NCI-H2196 treated with DMSO at 0.1 percent for 48 hours (cell line): Measurements from ENCODE around the gene GARIN6.
"Not testable (repeated sequence)": the region's sequence is repeated elsewhere in the genome, so short reads cannot be mapped to it uniquely, and the experiment has no call there.

ENCODE experiments used
- DNase-seq: peaks from one replicate; lab custom pipeline; 2025; ENCODE audit not compliant: unreplicated experiment; lab: John Stamatoyannopoulos, UW

The GARIN6 gene

DNA sequence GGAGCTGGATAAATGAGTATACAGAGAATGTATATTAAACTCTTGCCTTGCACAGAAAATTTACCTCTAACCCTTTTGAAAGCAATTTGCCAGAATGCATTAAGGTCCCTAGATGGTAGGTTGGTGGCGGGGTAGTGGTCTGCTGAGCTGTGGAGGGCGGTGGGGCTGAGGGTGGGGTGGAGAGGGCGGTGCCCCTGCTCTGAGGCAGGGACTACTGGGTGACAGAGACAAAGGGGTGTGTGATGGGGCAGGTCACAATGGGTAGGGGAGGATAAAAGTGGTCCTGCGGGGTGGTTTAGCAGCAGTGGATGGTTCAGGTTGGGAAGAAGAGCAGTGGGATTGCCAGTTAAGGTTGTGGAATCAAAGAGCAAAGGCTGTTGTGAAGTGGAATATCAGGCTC is at the start of gene GARIN6:
Gene GARIN6 (plus strand): TSS at position 301 of the 400 bp plus-strand sequence. CDS start 422 bp downstream, outside the sequence.
- no peak for DNase-seq

DNA sequence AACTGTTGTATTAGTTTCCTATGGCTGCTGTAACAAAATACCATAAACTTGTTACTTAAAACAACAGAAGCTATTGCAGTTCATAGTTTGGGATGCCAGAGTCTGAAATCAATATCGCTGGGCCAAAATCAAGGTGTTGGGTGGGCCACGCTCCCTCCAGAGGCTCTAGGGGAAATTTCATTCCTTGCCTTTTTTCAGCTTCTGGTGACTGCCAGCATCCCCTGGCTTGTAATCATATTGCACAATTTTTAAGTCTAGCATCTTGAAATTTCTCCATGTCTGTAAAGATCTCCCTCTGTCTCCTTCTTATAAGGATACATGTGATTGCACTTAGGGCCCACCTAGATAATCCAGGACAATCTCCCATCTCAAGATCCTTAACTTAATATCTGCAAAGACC is 48.8 kb upstream of the GARIN6 start:
- no peak for DNase-seq

DNA sequence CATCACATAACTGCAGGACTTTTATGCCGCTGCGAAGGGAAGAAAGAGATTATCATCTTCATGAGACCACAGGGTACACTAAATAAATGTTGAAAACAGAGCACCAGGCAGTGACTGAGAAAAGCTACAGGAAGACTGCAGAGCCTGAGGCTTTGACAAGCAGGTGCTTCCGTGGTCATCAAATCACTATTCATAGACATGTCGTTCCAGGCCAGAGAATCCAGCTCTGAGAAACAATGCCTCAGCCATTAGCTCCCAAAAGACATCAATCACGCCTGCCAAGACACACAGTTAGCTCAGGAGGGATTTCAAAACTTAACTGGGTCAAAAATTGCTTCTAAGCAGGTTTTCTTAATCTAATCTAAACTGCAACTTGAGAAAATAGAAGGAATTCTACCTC is 47.2 kb upstream of the GARIN6 start:
- no peak for DNase-seq

DNA sequence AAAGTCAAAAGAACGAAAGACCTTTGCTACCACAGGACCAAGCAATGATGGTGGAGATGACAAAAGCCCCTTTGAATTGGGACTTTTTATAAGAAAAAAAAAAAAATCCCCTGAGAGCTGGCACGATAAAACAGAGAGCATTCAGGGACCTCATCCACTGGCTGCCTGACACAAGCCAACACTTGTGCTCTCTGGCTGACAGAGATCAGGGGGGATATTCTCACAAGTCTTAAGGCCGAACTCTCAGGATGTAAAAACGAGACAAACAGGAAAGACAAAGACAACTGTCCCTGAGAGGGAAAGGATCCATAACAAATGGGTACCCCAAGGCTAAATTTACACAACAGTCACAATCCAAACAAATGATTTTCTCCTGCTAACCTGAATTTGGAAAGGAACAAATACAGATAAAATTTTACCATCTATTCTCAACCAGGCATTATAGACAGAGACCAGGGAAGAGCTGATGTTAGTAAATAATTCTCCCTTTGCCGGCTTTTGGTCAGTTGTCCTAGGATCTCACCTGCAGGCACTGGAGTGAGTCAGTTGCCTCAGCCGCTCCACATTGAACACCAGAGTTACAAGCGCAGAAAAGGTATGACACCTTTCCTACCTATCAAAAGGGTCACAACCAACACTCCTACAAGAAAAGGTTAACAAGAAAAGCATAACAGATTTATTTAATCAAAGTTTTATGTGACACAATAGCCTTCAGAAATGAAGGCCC is 37.9 kb upstream of the GARIN6 start:
- no peak for DNase-seq

DNA sequence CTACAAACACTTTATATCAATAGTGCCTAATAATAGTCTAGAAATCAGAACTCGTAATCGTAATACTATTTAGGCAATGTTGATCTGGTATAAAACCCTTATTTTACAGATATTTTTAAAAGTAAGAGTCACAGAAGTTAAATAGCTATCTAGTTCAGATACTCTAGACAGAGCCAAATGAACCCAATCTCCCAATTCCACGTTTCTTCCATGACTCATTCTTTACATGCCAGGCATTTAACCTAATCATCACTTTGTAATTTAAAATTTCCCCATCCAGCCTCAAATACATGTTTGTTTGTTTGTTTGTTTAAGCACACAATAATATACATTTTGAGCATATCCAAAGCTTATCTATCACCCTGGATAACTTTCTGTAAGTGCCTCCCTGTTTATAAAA is 36.4 kb upstream of the GARIN6 start:
- DNase-seq: no peak

DNA sequence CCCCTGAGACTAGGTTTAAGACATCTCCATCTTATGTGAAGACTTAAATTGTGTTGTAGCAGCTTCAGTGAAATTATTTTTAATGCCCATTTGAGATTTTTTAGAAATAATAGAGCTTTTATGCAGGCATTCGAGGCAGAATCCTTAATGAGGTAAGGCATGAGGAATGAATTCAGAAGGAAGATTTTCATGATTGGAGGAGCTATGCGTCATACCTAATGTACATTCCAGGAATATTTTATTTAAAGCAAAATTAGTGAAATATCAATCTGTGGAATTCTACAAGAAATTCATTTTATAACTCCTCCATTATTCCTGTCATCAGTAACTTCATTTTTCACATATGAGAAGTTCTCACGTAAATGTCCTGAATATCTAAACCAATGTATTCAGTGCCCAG is 36.0 kb upstream of the GARIN6 start:
- no peak for DNase-seq

DNA sequence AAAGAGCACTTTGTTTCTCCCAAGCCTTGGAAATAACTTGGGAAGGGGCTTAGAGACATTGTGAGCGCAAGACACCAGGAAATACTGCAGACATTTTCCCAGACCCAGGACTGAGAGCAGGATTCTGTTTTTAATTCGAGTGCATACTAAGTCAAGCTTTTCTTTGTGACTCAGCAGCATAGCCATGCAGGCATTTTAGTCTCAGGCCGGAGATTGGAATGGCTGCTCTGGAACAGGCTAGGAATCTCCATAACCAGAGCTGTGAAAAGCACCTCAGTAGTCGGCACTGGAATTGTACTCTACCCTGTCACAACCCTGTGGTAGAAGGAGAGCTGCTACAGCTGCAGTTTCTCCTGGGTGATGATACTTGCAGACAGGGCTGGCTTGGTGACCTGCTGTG is 28.9 kb upstream of the GARIN6 start:
- no peak for DNase-seq

DNA sequence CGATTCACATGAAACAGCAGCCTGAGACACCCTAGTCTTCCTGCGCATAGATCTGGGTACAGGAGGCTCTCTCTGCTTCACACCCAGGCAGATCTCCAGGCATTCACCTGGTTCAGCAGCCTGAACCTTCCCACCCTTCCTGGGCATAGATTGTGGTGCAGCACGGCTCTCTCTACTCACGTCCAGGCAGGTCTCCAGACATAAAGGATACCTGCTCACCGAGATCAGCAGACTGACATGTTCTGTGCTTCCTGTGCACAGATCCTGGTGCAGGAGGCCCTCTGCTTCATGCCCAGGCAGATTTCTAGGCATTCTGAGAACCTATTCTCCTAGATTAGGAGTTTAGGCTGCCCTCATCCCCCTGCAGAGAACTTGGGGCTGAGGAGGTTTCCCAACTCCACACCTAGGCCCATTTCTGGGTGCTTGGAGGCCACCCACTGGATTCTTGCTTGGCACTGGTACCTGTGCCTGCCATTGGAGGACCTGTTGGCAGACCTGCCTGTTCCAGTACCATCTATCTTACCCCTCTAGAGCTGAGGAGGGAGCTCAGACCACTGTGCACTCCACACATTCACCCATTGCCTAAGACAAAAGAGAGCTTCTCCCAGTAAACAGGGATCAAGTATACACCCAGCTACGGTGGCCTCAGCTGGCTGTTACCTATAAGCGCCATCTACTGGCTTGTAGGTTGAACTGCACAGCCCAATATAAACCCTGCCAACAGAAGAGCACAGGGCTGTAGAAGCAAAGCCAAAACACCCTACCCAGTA is 28.0 kb upstream of the GARIN6 start:
- no peak for DNase-seq

DNA sequence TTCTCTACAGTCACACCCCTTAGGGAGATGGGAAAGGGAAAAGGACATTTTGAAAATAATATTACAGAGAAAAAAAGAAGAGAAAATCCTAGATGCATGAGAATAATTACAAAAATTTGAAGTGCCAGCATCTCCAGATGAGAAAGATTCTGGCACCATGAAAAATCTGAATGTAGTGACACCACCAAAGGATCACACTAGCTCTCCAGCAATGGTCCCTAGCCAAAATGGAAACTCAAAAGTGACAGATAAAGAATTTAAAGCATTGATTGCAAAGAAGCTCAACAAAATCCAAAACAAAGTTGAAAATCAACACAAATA is 27.4 kb upstream of the GARIN6 start:
- DNase-seq: no peak

DNA sequence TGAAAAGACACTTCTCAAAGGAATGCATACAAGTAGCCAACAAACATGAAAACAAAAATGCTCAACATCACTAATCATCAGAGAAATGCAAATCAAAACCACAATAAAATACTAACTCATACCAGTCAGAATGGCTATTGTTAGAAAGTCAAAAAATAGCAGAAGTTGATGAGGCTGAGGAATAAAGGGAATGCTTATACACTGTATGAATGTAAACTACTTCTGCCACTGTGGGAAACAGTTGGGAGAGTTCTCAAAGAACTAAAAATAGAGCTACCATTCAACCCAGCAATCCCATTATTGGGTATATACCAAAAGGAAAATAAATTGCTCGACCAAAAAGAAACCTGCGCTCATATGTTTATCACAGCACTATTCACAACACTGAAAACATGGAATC is 23.0 kb upstream of the GARIN6 start:
- not testable (repeated sequence) for DNase-seq

DNA sequence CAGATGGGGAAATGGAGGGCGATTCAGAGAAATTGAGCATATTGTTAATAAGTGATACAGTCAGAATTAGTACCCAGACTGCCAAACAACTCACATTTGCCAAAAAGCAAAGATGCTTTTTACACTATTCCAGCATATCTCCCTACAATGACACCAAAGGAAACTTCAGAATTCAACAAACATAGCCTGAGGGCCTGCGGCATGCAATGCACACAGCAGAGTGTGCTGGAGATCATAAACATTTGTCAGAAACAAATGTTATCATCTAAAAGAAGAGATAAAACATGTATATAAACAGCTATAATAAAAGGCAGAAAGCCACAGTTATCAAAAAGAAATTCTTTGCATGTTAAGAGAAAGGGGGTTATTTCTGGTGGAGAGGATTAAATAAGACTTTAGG is 20.1 kb upstream of the GARIN6 start:
- no peak for DNase-seq

DNA sequence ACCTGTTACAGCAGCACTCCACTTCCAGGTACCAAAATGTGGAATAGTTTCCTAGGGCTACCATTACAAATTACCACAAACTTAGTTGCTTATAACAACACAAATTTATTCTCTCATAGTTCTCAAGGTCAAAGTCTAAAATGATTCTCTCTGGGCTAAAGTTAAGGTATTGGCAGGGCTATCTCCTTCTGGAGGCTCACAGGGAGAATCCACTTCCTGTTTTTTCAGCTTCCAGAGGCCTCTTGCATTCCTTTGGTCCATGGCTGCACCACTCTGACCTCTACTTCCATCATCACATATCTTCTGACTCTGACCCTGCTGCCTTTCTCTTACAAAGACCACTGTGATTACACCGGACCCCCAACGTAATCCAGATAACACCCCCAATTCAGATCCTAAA is 2.9 kb upstream of the GARIN6 start:
- no peak for DNase-seq

DNA sequence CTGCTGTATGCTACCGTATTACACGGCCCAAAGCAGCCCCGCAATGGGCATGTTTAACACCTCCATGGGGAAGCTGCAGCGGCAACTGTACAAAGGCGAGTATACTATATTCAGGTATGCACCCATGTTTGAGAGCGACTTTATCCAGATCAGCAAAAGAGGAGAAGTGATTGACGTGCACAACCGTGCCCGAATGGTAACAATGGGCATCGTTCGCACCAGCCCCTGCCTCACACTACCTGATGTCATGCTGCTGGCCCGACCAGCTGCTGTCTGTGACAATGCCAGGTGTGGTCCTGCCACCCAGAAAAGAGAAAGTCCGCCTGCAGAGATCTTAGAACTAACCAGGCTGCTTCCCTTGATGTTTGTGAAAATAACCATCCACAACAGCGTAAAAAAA is 630 bp downstream of the GARIN6 start:
- no peak for DNase-seq

DNA sequence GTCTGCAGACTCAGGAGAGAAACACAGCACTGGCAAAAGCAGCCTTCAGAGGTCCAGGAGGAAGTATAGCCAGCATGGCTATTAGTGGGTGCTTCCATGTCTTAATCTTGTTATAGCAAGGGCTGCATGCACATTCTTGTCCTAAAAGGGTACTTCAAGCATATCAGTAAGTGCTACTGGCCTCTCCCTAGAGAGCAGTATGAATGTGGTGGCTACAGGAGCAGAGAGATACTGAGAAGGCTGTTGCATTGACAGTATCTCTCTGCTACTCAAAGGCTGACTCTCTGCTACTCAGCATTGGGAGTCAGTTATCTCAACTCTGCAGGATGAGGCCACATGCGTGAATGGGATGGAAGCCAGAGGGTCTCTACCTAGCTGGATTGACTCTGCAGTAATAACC is 2.0 kb downstream of the GARIN6 start:
- no peak for DNase-seq

DNA sequence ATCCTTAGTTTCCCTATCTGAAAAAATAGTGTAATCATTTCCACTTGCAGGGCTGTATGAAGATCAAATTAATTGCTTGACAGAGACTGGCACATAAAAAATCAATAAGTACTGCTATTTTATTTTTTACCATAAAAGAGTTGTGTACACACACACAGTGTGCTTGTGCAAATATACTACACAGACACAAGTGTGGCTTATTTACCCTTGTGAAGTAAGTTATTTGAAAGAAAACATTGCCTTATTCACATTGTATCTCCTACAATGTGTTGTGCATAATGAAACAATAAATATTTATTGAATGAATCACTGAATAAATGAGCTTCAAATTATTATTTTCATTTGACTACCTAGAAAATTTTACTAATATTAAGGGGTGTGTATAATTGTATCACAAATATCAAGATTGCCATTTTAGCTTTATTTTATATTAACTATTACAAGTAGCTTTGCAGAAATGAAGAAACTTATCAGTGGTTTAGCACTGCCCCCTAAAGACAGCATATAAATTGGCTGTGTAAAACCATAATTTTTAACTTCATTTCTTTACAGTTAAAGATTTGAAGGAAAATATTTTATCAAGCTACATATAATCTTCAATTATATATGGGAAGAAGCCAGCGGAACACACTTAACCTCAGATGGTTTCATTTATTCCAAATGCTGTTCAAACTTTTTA is 11.3 kb downstream of the GARIN6 start:
- no peak for DNase-seq

DNA sequence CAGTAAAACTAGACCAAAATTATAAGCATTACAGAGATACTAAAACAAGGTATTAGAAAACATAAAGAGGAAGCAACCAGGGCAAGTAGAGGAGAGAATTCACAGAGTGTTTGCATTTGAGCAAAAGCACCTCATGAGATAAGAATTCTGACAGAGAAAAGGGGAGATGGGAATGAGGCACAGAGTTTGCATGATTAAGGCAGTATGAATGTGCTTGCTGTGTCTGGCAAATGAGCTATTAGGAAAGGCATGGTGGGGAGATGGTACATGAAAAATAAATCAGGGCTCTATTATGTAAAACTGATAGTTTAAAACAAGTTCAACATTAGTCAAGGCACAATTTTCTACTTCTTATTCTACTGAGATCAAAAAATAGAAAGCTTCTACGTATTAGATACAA is 23.1 kb downstream of the GARIN6 start:
- DNase-seq: no peak

DNA sequence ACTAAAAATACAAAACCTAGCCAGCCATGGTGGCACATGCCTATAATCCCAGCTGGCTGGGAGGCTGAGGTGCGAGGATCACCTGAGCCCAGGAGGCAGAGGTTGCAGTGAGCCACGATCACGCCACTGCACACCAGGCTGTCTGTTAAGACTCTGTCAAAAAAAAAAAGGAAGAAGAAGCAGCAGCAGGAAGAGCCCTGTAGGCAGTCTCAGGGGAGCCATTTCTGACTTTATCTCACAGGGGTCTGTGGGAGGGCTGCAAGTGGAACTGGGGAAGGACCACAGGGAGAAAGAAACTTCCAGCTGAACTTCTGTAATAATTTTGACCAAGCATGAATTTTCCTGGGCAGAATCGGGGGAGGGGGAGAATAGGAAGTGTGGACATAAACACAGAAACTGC is 32.7 kb downstream of the GARIN6 start:
- DNase-seq: no peak

DNA sequence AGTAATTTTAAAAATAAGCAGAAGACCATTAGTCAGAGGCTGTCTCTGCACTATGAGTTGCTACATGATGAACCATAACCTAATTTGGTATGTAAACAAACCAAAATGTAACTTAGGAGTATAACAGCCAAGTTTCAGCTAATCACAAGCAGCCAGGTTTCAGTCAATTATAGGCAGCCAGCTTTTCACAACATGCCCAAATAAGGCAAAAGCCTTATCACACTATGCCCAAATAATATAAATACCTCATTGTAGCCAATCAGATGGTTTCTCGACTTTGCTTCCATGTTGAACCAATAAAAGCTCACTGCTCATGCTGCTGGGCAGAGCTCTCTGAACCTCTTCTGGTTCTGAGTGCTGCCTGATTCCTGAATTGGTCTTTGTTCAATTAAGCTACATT is 38.6 kb downstream of the GARIN6 start:
- no peak for DNase-seq

DNA sequence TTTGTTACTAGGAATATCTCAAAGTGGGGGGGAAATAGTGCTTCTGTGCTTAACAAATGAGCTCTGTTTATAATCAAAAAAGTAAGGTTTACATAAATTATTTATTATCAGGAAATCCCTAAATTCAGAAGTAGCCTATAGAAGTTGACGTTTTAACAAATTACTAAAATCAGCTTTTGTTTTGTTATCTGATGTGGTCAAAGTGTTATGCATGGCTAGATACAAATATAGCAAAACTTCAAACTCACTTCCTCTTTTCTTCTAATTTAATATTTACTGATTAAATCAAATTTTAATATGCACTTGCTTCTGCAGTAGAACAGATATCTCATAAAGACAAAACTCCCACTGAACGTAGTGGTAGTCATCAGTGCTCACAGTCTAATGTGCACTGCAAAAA is 47.5 kb downstream of the GARIN6 start:
- DNase-seq: no peak
